K562 (cell line): ENCODE results near the gene SLC19A3. TPM values are rescaled to one million over a fixed set of nuclear protein-coding genes. Genes with fewer than 3 reads are reported as not detected.

Source experiments
- ATAC-seq: fragments of 200-7000 bp; cut with Tn5 transposase; 3 replicates; pipeline ENCODE4 v1.9.1; 2020; ENCODE audit warnings: moderate library complexity
- BruUV-seq: library from RNA; stranded (reverse); fragments of 400-500 nt; replicated peaks from 2 replicates; lab custom pipeline; 2021; lab: Mats Ljungman, UMichigan
- CTCF ChIA-PET: fragments of 300-600 bp; formaldehyde crosslinking; extraction: SDS; loops from one replicate; lab custom pipeline; 2021; ENCODE audit warnings: low intra/inter-chr PET ratio; lab: Yijun Ruan, JAX
- POLR2A ChIA-PET: fragments of 300-600, 350-650 bp; sonication (Branson Sonifier 250); formaldehyde crosslinking; extraction: SDS; loops from one replicate; lab custom pipeline; 2021; ENCODE audit warnings: antibody characterized with exemption, inconsistent platforms; lab: Yijun Ruan, JAX
- DNase-seq, 4 experiments: peaks; one replicate each; pipeline versions ENCODE4 v3.0.0 to v3.0.0-alpha.2; 2011 to 2018; ENCODE audit warnings: low spot score in 3 of 4, mixed read lengths in 3 of 4; ENCODE audit errors: extremely low read depth in 1 of 4
- FAIRE-seq: peaks from 2 replicates; lab custom pipeline; 2011; peaks lifted over from hg19 to GRCh38; lab: Jason Lieb, UNC
- H2AFZ ChIP-seq: 2 replicates; pipeline ENCODE4 v1.6.0; 2011; ENCODE audit warnings: low read depth, low read length, control low read depth, inconsistent platforms
- H3K27ac ChIP-seq: fragments of 200-600 bp; 3 replicates; pipeline ENCODE4 v1.8.0; 2011; ENCODE audit warnings: low read depth, mild to moderate bottlenecking, control low read depth, inconsistent platforms, low read length, moderate library complexity, mixed read lengths; ENCODE audit errors: extremely low read depth
- H3K27me3 ChIP-seq, 2 experiments: fragments of 300-600 bp in 1 of 2; 2 replicates in 1 of 2; 3 replicates in 1 of 2; pipeline versions ENCODE4 v1.6.0 to v1.8.0; 2011; ENCODE audit warnings: inconsistent platforms in 2 of 2, low read length in 2 of 2, mild to moderate bottlenecking in 1 of 2, mixed read lengths in 1 of 2, moderate library complexity in 1 of 2; ENCODE audit not compliant: control insufficient read depth in 2 of 2, insufficient read depth in 2 of 2
- H3K36me3 ChIP-seq: fragments of 300-600 bp; 3 replicates; pipeline ENCODE4 v1.8.0; 2011; ENCODE audit warnings: mild to moderate bottlenecking, low read length, inconsistent platforms; ENCODE audit not compliant: control insufficient read depth, insufficient read depth
- H3K4me1 ChIP-seq, 2 experiments: fragments of 200-600 bp in 1 of 2; replicated peaks in 1 of 2; 2 replicates in 1 of 2; 3 replicates in 1 of 2; pipeline versions ENCODE4 v1.5.1 to v1.8.0; 2011; ENCODE audit warnings: inconsistent platforms in 2 of 2, low read length in 2 of 2, mild to moderate bottlenecking in 1 of 2, mixed read lengths in 1 of 2, moderate library complexity in 1 of 2; ENCODE audit not compliant: control insufficient read depth in 2 of 2, insufficient read depth in 2 of 2
- H3K4me2 ChIP-seq: 2 replicates; pipeline ENCODE4 v1.6.1; 2011; ENCODE audit warnings: low read length, control low read depth, inconsistent platforms, mixed read lengths; ENCODE audit not compliant: insufficient read depth
- H3K4me3 ChIP-seq: fragments of 200-600 bp; sonication (generic), shearing (Covaris generic); 2 replicates; pipeline ENCODE4 v1.5.1; 2016; ENCODE audit warnings: control low read depth, inconsistent platforms
- H3K79me2 ChIP-seq: fragments of 200-600 bp; 3 replicates; pipeline ENCODE4 v1.8.0; 2011; ENCODE audit warnings: low read length, inconsistent platforms; ENCODE audit not compliant: control insufficient read depth, insufficient read depth
- H3K9ac ChIP-seq, 2 experiments: 2 replicates each; pipeline versions ENCODE4 v1.6.0 to v1.6.1; 2011; ENCODE audit warnings: low read depth in 2 of 2, low read length in 2 of 2, control low read depth in 1 of 2, inconsistent platforms in 1 of 2, mild to moderate bottlenecking in 1 of 2, mixed read lengths in 1 of 2; ENCODE audit not compliant: insufficient read depth in 1 of 2
- H3K9me1 ChIP-seq: one replicate; pipeline ENCODE4 v1.6.0; 2011; ENCODE audit warnings: inconsistent platforms, mild to moderate bottlenecking, low read length, moderate library complexity; ENCODE audit not compliant: control insufficient read depth, insufficient read depth
- H3K9me3 ChIP-seq: replicated peaks from 2 replicates; pipeline ENCODE4 v1.5.1; 2011; ENCODE audit warnings: low read depth, low read length, inconsistent platforms; ENCODE audit not compliant: control insufficient read depth, insufficient read depth
- H4K20me1 ChIP-seq: replicated peaks from 2 replicates; pipeline ENCODE4 v1.6.1; 2011; ENCODE audit warnings: low read length, inconsistent platforms, mixed read lengths; ENCODE audit not compliant: control insufficient read depth, insufficient read depth
- BDP1 ChIP-seq: IDR thresholded peaks from 3 replicates; pipeline ENCODE4 v1.6.1; 2011; ENCODE audit not compliant: insufficient read length, insufficient read depth
- CHD1 ChIP-seq: fragments of 200-600 bp; sonication (generic); IDR thresholded peaks from one replicate; pipeline ENCODE4 v1.6.1; 2012; ENCODE audit warnings: mild to moderate bottlenecking, moderate library complexity, low read length, inconsistent platforms
- CHD4 ChIP-seq: fragments of 200-600 bp; sonication (generic); IDR thresholded peaks from 3 replicates; pipeline ENCODE4 v1.6.1; 2012; ENCODE audit warnings: low read depth, mild to moderate bottlenecking, mixed read lengths, low read length, inconsistent platforms; ENCODE audit not compliant: insufficient read depth, insufficient replicate concordance, poor library complexity, severe bottlenecking
- EP400 ChIP-seq: fragments of 450-650 bp; IDR thresholded peaks from 2 replicates; pipeline ENCODE4 v1.6.1; 2017; ENCODE audit warnings: antibody characterized with exemption, mild to moderate bottlenecking, moderate library complexity
- GTF2A2 ChIP-seq: IDR thresholded peaks from 2 replicates; pipeline ENCODE4 v1.6.1; 2016; ENCODE audit warnings: mild to moderate bottlenecking, missing genetic modification characterization, missing compliant biosample characterization
- KDM5B ChIP-seq: fragments of 200-600 bp; sonication (generic); IDR thresholded peaks from 2 replicates; pipeline ENCODE4 v1.6.1; 2012; ENCODE audit warnings: low read depth, mild to moderate bottlenecking, moderate library complexity, low read length, control low read depth, inconsistent platforms; ENCODE audit not compliant: insufficient replicate concordance
- MAFG ChIP-seq: fragments of 450-650 bp; conservative IDR thresholded peaks from 2 replicates; pipeline ENCODE4 v1.6.1; 2016; ENCODE audit warnings: missing genetic modification characterization, missing compliant biosample characterization
- MAFK ChIP-seq: IDR thresholded peaks from 2 replicates; pipeline ENCODE4 v1.6.1; 2011; ENCODE audit warnings: low read length, improper control_type of control experiment
- MCM2 ChIP-seq: fragments of 450-650 bp; IDR thresholded peaks from 2 replicates; pipeline ENCODE4 v1.6.1; 2017; ENCODE audit warnings: low read depth, mild to moderate bottlenecking
- MED1 ChIP-seq: sonication (generic); formaldehyde crosslinking; IDR thresholded peaks from 2 replicates; pipeline ENCODE4 v1.8.1; 2023; ENCODE audit warnings: missing genetic modification reagents, borderline replicate concordance
- NR1H2 ChIP-seq: sonication (generic); formaldehyde crosslinking; IDR thresholded peaks from 2 replicates; pipeline ENCODE4 v1.4.0; 2020; ENCODE audit warnings: mild to moderate bottlenecking, missing genetic modification reagents
- PRDM10 ChIP-seq: fragments of 450-650 bp; IDR thresholded peaks from 2 replicates; pipeline ENCODE4 v1.6.1; 2018; ENCODE audit not compliant: partially characterized antibody
- RAD21 ChIP-seq, 2 experiments: fragments of 250-450 bp in 1 of 2; fragments of 450-650 bp in 1 of 2; sonication (Bioruptor Pico) in 1 of 2; formaldehyde crosslinking in 1 of 2; IDR thresholded peaks in 1 of 2; conservative IDR thresholded peaks in 1 of 2; 2 replicates each; pipeline versions ENCODE4 v1.4.0 to v1.8.0; 2020 to 2022; ENCODE audit warnings: mild to moderate bottlenecking in 2 of 2, moderate library complexity in 1 of 2
- SIRT6 ChIP-seq: IDR thresholded peaks from one replicate; pipeline ENCODE4 v1.6.1; 2012; ENCODE audit warnings: low read depth, mild to moderate bottlenecking, control low read depth, inconsistent platforms, low read length, moderate library complexity
- YY1 ChIP-seq, 3 experiments: IDR thresholded peaks; 2 replicates each; pipeline ENCODE4 v1.6.1; 2011; ENCODE audit warnings: low read length in 2 of 3, mild to moderate bottlenecking in 2 of 3, moderate library complexity in 2 of 3, borderline replicate concordance in 1 of 3, control low read depth in 1 of 3, low read depth in 1 of 3; ENCODE audit not compliant: insufficient read depth in 3 of 3, insufficient replicate concordance in 2 of 3, control insufficient read depth in 1 of 3, insufficient read length in 1 of 3; ENCODE audit errors: extremely low read depth in 1 of 3
- ZNF121 ChIP-seq: sonication (generic); formaldehyde crosslinking; conservative IDR thresholded peaks from 2 replicates; pipeline ENCODE4 v1.8.0; 2022; ENCODE audit warnings: missing genetic modification reagents
- ZNF23 ChIP-seq: fragments of 250-450 bp; sonication (Bioruptor Pico); IDR thresholded peaks from 2 replicates; pipeline ENCODE4 v1.4.0; 2020; ENCODE audit warnings: mild to moderate bottlenecking
- ZNF444 ChIP-seq: fragments of 250-450 bp; sonication (Bioruptor Pico); IDR thresholded peaks from 2 replicates; pipeline ENCODE4 v1.4.0; 2020; ENCODE audit warnings: mild to moderate bottlenecking, moderate library complexity
- ZSCAN29 ChIP-seq: fragments of 450-650 bp; IDR thresholded peaks from 2 replicates; pipeline ENCODE4 v1.6.1; 2017
- ZZZ3 ChIP-seq: fragments of 450-650 bp; IDR thresholded peaks from 2 replicates; pipeline ENCODE4 v1.6.1; 2016; ENCODE audit warnings: antibody characterized with exemption, mild to moderate bottlenecking, moderate library complexity
- WGBS: fragments of 100-300 bp; shearing (Covaris generic); methylation state at CpG from one replicate; pipeline ENCODE4 v1.1.6; 2016; ENCODE audit warnings: low coverage, mixed read lengths; ENCODE audit not compliant: insufficient coverage; ENCODE audit errors: missing lambda C conversion rate; 5-methylcytosine and 5-hydroxymethylcytosine counted together
- in situ Hi-C: fragments of 300-500 bp; cut with MboI; formaldehyde crosslinking; loops from 4 replicates; pipeline ENCODE4 v1.15.0; 2018; ENCODE audit warnings: inconsistent platforms, mixed read lengths
- intact Hi-C: fragments of 100-400 bp; cut with micrococcal nuclease; formaldehyde crosslinking; loops from 2 replicates; pipeline ENCODE4 v1.14.2; 2022
- polyA plus RNA-seq, 8 experiments: library from polyadenylated mRNA; depleted of rRNA in 4 of 8; stranded (reverse) in 5 of 8; unstranded in 3 of 8; fragments of >200 nt; fragmentation: Nextera tagmentation in 2 of 8; fragmentation: Illumina TruSeq in 1 of 8; extraction: Ambion mirVana in 2 of 8; extraction: Trizol in 1 of 8; gene quantifications; 2 replicates each; pipeline versions ENCODE4 v1.2.1 to v1.2.3, GENCODE V29; 2011 to 2014; ENCODE audit warnings: inconsistent platforms in 1 of 8, missing spikeins in 1 of 8
- total RNA-seq, 7 experiments: library from RNA; depleted of rRNA in 6 of 7; stranded (reverse); fragments of >200 nt in 6 of 7; fragmentation: Illumina TruSeq in 2 of 7; extraction: Trizol in 2 of 7; gene quantifications; 2 replicates each; pipeline versions ENCODE4 v1.2.1 to v1.2.3, GENCODE V29; 2011 to 2021; ENCODE audit warnings: low replicate concordance in 1 of 7

SLC19A3 gene
- total and polyA plus RNA-seq, 9 of the 15 experiments (the other 6 are each of a cell fraction or from before 2014, with no cell fraction given), result not detected

GRCh38 chr2:227703961-227704360 is 13.9 kb downstream of the SLC19A3 start (continued):
- TF ChIP-seq PRDM10 (no peak), BDP1 (no peak), ZNF444 (no peak), NR1H2 (CRISPR knock-in tag) (no peak), SIRT6 (no peak), ZNF23 (no peak), ZNF121 (CRISPR knock-in tag) (no peak), ZZZ3 (no peak)
- TF ChIP-seq, all 486 proteins: peak for 0

- H3K36me3 ChIP-seq, result no peaks in the 10 kb centered on the region
- 0% methylated on average over 4 of the region's 4 CpGs for WGBS
- H3K4me1 ChIP-seq, result no peaks in the 10 kb centered on the region
- H3K4me2 ChIP-seq, result no peak overlapping the region
- H2AFZ ChIP-seq, result no peak overlapping the region
- no peaks in the 10 kb centered on the region for H3K79me2 ChIP-seq
- no peaks in the 10 kb centered on the region for H3K9me1 ChIP-seq
- no peaks in the 10 kb centered on the region for H3K9me3 ChIP-seq
- intact Hi-C loops (no loop called here), in situ Hi-C loops (no loop called here)
- H3K4me3 ChIP-seq, result no peak overlapping the region
- BruUV-seq, result no TSS peak
- DNase-seq (no peak), FAIRE-seq (no peak), ATAC-seq (no peak)
- POLR2A ChIA-PET, result no interaction called here
- CTCF ChIA-PET, result no interaction called here
- peaks cover 4 to 12% of the 10 kb centered on the region in 2 experiments; a peak in 3 of 5 replicates for H3K27me3 ChIP-seq
- H3K27ac ChIP-seq, result no peak overlapping the region
- no peak overlapping the region for H3K9ac ChIP-seq
- H4K20me1 ChIP-seq, result no peaks in the 10 kb centered on the region
- TF ChIP-seq MCM2 (no peak), EP400 (no peak), GTF2A2 (tag) (no peak), CHD1 (no peak), ZSCAN29 (no peak), YY1 (IDR thresholded peaks at IDR 0.05; ENCODE audit: borderline replicate concordance in 1 of 3, control insufficient read depth in 1 of 3, extremely low read depth in 1 of 3, insufficient read depth in 3 of 3, insufficient read length in 1 of 3, insufficient replicate concordance in 2 of 3, low read depth in 1 of 3, low read length in 2 of 3) (no peak), MAFG (tag) (no peak), RAD21 (CRISPR knock-in tag; conservative IDR thresholded peaks at IDR 0.05 in 1 of 2, IDR thresholded peaks at IDR 0.05 in 1 of 2) (no peak), KDM5B (no peak), MAFK (no peak), CHD4 (no peak), MED1 (CRISPR knock-in tag) (no peak)
Observed at GRCh38 chr2:227703280-227703732, 14.5 kb downstream of the SLC19A3 start.
